AG08396 (cell line): Measurements from ENCODE around the gene CPNE2.
"Not testable (repeated sequence)": the region's sequence is repeated elsewhere in the genome, so short reads cannot be mapped to it uniquely, and the experiment has no call there.

Source experiments
- DNase-seq: peaks from one replicate; pipeline ENCODE4 v3.0.0; 2012; ENCODE audit warnings: low spot score, mixed read lengths

CPNE2 gene

DNA sequence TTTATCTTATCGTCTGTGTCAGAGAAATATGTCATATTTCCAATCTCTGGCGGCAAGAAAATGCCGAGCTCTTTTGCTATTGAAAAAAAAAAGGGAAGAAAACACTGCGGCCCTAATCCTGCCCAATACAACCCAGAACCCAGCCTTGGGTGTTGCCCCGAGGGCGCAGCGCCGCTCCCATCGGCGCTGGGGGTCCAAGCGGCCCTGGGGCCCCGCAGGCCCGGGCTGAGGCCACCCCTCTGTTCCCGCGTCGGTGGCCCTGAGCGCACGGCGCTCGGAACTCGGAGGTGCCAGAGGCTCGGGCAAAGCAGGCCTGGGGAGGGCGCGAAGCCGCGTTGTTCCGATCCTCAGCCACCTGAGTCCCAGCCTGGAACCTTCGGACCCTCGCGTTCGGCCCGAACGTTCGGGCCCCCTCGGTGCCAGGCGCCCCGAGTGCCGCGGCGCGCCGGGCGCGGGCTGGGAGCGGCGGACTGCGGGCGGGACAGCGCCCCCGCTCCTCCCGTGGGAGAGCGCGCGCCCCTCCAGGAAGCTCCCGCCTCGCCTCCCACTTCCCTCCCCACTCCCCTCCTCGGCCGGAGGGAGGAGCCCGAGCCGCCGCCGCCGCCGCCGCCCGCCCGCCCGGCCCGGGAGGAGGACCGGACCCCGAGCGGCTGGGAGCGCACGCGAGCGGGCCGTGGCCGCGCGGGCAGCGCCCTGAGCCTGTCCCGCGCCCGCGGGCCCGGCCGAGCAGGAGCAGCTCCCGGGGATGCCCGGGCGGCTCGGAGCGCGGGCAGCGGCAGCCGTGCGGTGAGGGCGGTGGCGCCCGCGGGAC, at the start of gene CPNE2:
TSS of gene CPNE2 (plus strand) at position 609 of the 811 bp plus-strand sequence. CDS start 18,160 bp downstream, outside the sequence.
- peak; percentile 82 for DNase-seq

GRCh38 chr16:57043248-57043647, 49.1 kb upstream of the CPNE2 start:
- no peak for DNase-seq

- no peak for DNase-seq
These were observed 47.3 kb upstream of the CPNE2 start for GRCh38 chr16:57044931-57045693.

GRCh38 chr16:57045694-57046381, 46.5 kb upstream of the CPNE2 start:
- peak; percentile 74 for DNase-seq

GRCh38 chr16:57048095-57048494, 44.3 kb upstream of the CPNE2 start:
- DNase-seq = no peak

- no peak for DNase-seq
These were observed 42.7 kb upstream of the CPNE2 start for GRCh38 chr16:57049678-57050077.

DNA sequence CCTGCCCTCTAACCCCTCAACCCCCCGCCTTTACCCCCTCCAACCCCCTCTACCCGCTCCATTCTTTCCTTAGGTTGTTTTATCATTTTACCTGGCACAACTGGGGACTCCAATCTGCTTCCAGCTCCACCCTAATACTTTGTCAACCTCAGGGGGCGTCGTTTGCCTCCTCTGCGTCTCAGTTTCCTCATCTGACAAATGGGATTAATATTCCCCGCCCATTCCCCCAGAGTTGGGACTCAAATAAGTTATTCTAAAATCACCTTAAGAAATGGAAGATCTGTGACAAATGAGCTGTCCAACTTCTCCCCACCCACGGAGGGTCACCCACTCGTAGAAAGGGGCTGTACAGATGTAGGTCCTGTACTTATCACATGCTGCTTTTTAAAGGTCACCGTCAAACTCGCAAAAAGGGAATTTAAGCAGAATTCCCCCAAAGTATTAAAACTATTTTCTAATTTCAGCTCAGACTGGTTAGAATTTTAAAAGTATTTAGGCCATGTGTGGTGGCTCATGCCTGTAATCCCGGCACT, 40.6 kb upstream of the CPNE2 start:
- no peak for DNase-seq

- DNase-seq = no peak
These were observed 39.2 kb upstream of the CPNE2 start for GRCh38 chr16:57053206-57053605.

- DNase-seq = no peak
These were observed 38.0 kb upstream of the CPNE2 start for GRCh38 chr16:57054338-57054737.

DNA sequence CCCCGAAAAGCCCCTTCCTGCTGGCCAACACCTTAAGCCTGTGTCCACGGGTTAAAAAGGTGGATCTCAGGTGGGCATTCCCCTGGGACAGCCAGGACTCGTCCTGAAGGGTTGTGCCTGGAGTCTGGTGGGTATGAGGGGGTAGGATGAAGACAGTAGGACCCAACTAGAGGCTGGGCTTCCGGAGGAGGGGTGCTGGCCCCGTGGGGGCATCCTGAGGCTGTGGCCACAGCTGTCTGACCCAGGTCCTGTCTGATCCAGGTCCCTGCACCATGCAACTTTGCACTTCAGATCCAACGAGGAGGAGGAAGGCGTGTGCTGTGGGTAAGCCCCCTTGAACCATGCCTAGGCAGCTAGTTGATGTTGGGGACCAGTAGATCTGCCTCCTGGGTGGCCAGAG, 37.6 kb upstream of the CPNE2 start:
- no peak for DNase-seq

DNA sequence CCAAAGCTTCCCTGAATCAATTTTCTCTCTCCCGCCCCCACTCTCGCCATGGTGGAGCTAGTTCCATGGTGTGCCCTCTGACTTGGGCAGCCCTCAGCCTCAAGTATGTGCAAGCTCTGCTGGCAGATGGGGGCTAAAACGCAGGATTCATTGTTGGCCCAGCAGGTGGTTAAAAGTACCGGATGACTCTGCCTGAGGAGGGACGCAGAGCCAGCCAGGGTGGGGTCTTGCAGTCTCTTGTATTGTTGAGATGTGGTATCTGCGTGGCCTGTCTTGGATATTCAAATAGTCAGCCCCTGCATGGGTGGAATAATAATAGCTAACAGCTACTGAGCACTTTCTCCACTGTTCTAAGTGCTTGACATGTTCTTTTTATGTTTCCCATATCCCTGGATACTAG, 36.7 kb upstream of the CPNE2 start:
- no peak for DNase-seq

- no peak for DNase-seq
These were observed 34.0 kb upstream of the CPNE2 start for GRCh38 chr16:57058291-57058861.

- DNase-seq = no peak
These were observed 31.9 kb upstream of the CPNE2 start for GRCh38 chr16:57060323-57061083.

DNA sequence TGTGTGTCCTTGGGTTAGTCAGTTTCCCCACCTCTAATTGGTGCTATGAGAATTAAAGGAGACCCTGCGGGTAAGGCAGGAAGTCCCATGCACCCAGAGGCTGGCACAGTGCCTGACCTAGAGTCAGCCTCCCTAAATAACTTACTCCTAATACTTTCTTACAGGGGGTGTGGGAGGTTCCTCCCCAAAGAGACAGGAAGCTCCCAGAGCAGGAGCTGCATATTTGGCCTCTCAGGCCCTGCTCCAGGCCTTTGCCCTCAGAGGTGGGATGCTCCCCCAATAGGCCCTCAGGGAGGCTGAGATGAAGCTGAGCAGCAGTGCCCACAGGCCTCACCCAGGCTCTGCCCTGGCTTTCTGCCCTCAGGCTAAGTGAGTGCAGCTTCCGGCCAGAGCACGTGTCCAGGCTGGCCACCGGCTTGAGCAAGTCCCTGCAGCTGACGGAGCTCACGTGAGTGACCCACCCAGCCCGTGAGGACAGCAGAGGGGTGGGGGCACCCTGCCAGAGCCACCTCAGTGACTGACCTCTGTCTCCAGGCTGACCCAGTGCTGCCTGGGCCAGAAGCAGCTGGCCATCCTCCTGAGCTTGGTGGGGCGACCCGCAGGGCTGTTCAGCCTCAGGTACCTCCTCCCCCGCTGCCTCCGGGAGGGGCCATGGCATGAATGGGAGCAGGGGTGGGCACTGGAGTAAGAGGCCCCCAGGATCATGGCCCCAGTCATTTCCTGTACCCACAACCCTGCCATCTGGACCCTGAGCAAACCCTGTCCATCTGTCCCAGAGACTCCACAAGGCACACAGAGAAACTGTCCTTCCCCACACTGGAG, 31.1 kb upstream of the CPNE2 start:
- peak; percentile 65 for DNase-seq

DNA sequence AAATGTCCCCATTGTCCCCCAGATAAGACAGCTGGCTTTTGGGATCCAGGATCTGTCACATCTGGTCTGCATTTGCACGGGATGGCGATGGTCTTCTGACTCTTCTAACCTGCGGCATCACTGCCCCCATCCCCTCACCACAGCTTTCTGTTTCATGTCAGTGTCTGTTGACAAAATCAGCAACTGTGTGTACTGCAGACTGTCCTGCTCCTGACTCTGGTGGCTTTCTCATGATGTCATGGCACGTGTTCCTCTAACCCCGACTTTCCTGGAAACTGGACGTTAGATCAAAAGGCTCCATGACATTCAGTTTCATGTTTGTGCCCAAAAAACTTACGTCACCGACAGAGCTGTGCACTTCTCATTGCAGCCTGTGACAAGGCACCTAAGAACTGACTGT, 30.1 kb upstream of the CPNE2 start:
- no peak for DNase-seq

- DNase-seq = not testable (repeated sequence)
These were observed 29.2 kb upstream of the CPNE2 start for GRCh38 chr16:57063189-57063588.

- no peak for DNase-seq
These were observed 27.4 kb upstream of the CPNE2 start for GRCh38 chr16:57064995-57065394.

DNA sequence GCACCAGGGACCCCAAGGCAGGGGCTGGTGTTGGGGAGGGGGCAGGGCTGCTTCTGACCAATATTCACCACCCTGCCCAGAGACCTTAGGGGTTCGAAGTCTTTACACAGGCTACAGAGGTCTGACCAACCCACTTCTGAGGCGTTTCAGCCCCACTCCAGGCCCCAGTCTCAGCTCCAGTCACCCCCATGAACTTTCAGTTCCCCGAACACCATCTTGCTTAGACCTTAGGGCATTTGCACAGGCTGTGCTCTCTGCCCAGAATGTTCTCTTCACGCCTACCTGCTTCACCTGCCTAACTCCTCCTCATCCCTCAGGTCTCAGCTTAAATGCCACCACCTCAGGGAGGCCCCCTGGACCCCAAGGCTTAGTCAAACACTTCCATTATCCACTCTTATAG, 25.8 kb upstream of the CPNE2 start:
- no peak for DNase-seq

- DNase-seq = no peak
These were observed 25.0 kb upstream of the CPNE2 start for GRCh38 chr16:57067347-57067746.

GRCh38 chr16:57069053-57069452, 23.3 kb upstream of the CPNE2 start:
- DNase-seq = no peak
